Breast epithelium (tissue), 3 donors: ENCODE results near the gene CASS4.

Experiments
- POLR2A ChIP-seq: fragments of 450-650 bp; IDR thresholded peaks from one replicate; pipeline ENCODE4 v1.6.1; 2016; ENCODE audit warnings: antibody characterized with exemption, mild to moderate bottlenecking, moderate library complexity
- POLR2AphosphoS5 ChIP-seq, 3 donors: sonication (generic); formaldehyde crosslinking; IDR thresholded peaks; one replicate each; pipeline ENCODE4 v1.6.1; 2017; ENCODE audit warnings: antibody characterized with exemption in 3 of 3
- TF ChIP-seq, protein P1 (sequence below), 3 donors: fragments of 450-650 bp; IDR thresholded peaks; one replicate each; pipeline ENCODE4 v1.5.1; 2016 to 2017; ENCODE audit warnings: antibody characterized with exemption in 3 of 3, mild to moderate bottlenecking in 3 of 3, moderate library complexity in 3 of 3

- TF ChIP-seq, protein P1, sequence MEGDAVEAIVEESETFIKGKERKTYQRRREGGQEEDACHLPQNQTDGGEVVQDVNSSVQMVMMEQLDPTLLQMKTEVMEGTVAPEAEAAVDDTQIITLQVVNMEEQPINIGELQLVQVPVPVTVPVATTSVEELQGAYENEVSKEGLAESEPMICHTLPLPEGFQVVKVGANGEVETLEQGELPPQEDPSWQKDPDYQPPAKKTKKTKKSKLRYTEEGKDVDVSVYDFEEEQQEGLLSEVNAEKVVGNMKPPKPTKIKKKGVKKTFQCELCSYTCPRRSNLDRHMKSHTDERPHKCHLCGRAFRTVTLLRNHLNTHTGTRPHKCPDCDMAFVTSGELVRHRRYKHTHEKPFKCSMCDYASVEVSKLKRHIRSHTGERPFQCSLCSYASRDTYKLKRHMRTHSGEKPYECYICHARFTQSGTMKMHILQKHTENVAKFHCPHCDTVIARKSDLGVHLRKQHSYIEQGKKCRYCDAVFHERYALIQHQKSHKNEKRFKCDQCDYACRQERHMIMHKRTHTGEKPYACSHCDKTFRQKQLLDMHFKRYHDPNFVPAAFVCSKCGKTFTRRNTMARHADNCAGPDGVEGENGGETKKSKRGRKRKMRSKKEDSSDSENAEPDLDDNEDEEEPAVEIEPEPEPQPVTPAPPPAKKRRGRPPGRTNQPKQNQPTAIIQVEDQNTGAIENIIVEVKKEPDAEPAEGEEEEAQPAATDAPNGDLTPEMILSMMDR (IDR thresholded peaks at IDR 0.05): no peak
- TF ChIP-seq POLR2A (no peak), POLR2AphosphoS5 (IDR thresholded peaks at IDR 0.05) (no peak)
Measured at GRCh38 chr20:56362833-56363413, 49.1 kb upstream of the CASS4 start.
